Stimulated activated CD4-positive, alpha-beta T cell treated with anti-CD3 and anti-CD28 coated beads, Interleukin-2, amount 100 ng/mL, for 24 hours (primary cell): ENCODE data around the gene TNXB.
"Not testable (repeated sequence)": the region's sequence is repeated elsewhere in the genome, so short reads cannot be mapped to it uniquely, and the experiment has no call there.

Experiments used
- DNase-seq, 2 donors: peaks; one replicate each; pipeline ENCODE4 v3.0.0-alpha.2; 2020

Gene TNXB

GRCh38 chr6:32108727-32109113 lies 418 bp downstream of the TNXB start:
- DNase-seq: no peak

- no peak for DNase-seq
Measured at GRCh38 chr6:32108094-32108627, 977 bp downstream of the TNXB start.

- DNase-seq: no peak
Measured at GRCh38 chr6:32107406-32107805, 1.7 kb downstream of the TNXB start.

GRCh38 chr6:32105433-32105832 lies 3.7 kb downstream of the TNXB start:
- DNase-seq: no peak

GRCh38 chr6:32102255-32102654 lies 6.9 kb downstream of the TNXB start:
- no peak for DNase-seq

- not testable (repeated sequence) for DNase-seq
Measured at GRCh38 chr6:32100251-32100650, 8.9 kb downstream of the TNXB start.

GRCh38 chr6:32097364-32097763 lies 11.8 kb downstream of the TNXB start:
- DNase-seq: no peak

GRCh38 chr6:32096394-32097258 lies 12.5 kb downstream of the TNXB start:
- no peak for DNase-seq

GRCh38 chr6:32096087-32096393 lies 13.1 kb downstream of the TNXB start:
- no peak for DNase-seq

GRCh38 chr6:32095338-32096086 lies 13.6 kb downstream of the TNXB start:
- no peak for DNase-seq

GRCh38 chr6:32092760-32093497 lies 16.2 kb downstream of the TNXB start:
- no peak for DNase-seq

GRCh38 chr6:32089082-32089828 lies 19.9 kb downstream of the TNXB start:
- DNase-seq: no peak

- no peak for DNase-seq
Measured at GRCh38 chr6:32088487-32089049, 20.6 kb downstream of the TNXB start.

GRCh38 chr6:32087574-32088486 lies 21.3 kb downstream of the TNXB start:
- peak; percentile 71 to 81 for DNase-seq

- peak in 1 of 2 donors; percentile 46 for DNase-seq
Measured at GRCh38 chr6:32086661-32087573, 22.2 kb downstream of the TNXB start.

- DNase-seq: no peak
Measured at GRCh38 chr6:32085759-32086459, 23.2 kb downstream of the TNXB start.

- DNase-seq: no peak
Measured at GRCh38 chr6:32084780-32085179, 24.4 kb downstream of the TNXB start.

GRCh38 chr6:32083812-32084768 lies 25.0 kb downstream of the TNXB start:
- DNase-seq: no peak
